HCT116 (cell line): ENCODE data around the gene PCARE. TPM values are rescaled to one million over a fixed set of nuclear protein-coding genes. Genes with fewer than 3 reads are reported as not detected.

Experiments
- ATAC-seq: fragments of 200-7000 bp; cut with Tn5 transposase; 2 replicates; pipeline ENCODE4 v1.9.1; 2020; ENCODE audit warnings: mild to moderate bottlenecking, moderate library complexity
- BruUV-seq: library from RNA; stranded (reverse); fragments of 400-500 nt; replicated peaks from 2 replicates; lab custom pipeline; 2021; lab: Mats Ljungman, UMichigan
- CTCF ChIA-PET: fragments of 300-600 bp; sonication (Branson Sonifier 250); formaldehyde crosslinking; loops from one replicate; lab custom pipeline; 2021; ENCODE audit warnings: antibody characterized with exemption; lab: Charles Lee
- POLR2A ChIA-PET: fragments of 300-600, 350-600 bp; sonication (Branson Sonifier 250); formaldehyde crosslinking; loops from one replicate; lab custom pipeline; 2021; ENCODE audit warnings: antibody characterized with exemption; lab: Charles Lee
- RAD21 ChIA-PET, 2 experiments: fragments of 300-600 bp; sonication (Branson Sonifier 250); formaldehyde crosslinking; loops; one replicate each; lab custom pipeline; 2023; ENCODE audit warnings: low total read pairs in 2 of 2; ENCODE audit not compliant: uncharacterized antibody in 2 of 2, unreplicated experiment in 2 of 2, low non-redundant PET in 1 of 2; lab: Charles Lee
- DNase-seq: peaks from one replicate; pipeline ENCODE4 v3.0.0-alpha.2; 2010; ENCODE audit warnings: low read depth, low spot score
- H2AFZ ChIP-seq: fragments of 200-600 bp; shearing (Covaris generic), sonication (generic); 2 replicates; pipeline ENCODE4 v1.6.1; 2017; ENCODE audit warnings: low read depth, mixed run types, mixed read lengths, antibody characterized with exemption, low read length; ENCODE audit not compliant: poor library complexity, severe bottlenecking
- H3K27ac ChIP-seq: 2 replicates; pipeline ENCODE4 v1.5.1; 2012; ENCODE audit warnings: low read depth, low read length
- H3K27me3 ChIP-seq: fragments of 200-600 bp; sonication (generic); 2 replicates; pipeline ENCODE4 v1.6.1; 2016; ENCODE audit warnings: mixed run types, low read length, mixed read lengths; ENCODE audit not compliant: insufficient read depth
- H3K36me3 ChIP-seq, 2 experiments: fragments of 200-500 bp in 1 of 2; fragments of 200-600 bp in 1 of 2; sonication (Bioruptor generic) in 1 of 2; sonication (generic) in 1 of 2; 2 replicates each; pipeline versions ENCODE4 v1.5.1 to v1.6.1; 2014 to 2016; ENCODE audit warnings: low read length in 2 of 2, inconsistent platforms in 1 of 2, mixed read lengths in 1 of 2, mixed run types in 1 of 2; ENCODE audit not compliant: insufficient read depth in 2 of 2, control insufficient read depth in 1 of 2
- H3K4me1 ChIP-seq, 2 experiments: fragments of 200-600 bp in 1 of 2; sonication (generic) in 1 of 2; 2 replicates each; pipeline versions ENCODE4 v1.5.1 to v1.6.1; 2012 to 2017; ENCODE audit warnings: low read length in 2 of 2, inconsistent platforms in 1 of 2, mild to moderate bottlenecking in 1 of 2, mixed read lengths in 1 of 2, mixed run types in 1 of 2, moderate library complexity in 1 of 2; ENCODE audit not compliant: insufficient read depth in 2 of 2, control insufficient read depth in 1 of 2
- H3K4me2 ChIP-seq: fragments of 200-600 bp; sonication (generic); 2 replicates; pipeline ENCODE4 v1.6.1; 2017; ENCODE audit warnings: mixed run types, low read length, mixed read lengths
- H3K4me3 ChIP-seq, 2 experiments: fragments of 200-600 bp in 1 of 2; sonication (generic) in 1 of 2; replicated peaks in 1 of 2; 2 replicates each; pipeline ENCODE4 v1.5.1; 2011 to 2016; ENCODE audit warnings: low read length in 2 of 2, control low read depth in 1 of 2, low read depth in 1 of 2, mild to moderate bottlenecking in 1 of 2, mixed read lengths in 1 of 2, mixed run types in 1 of 2
- H3K79me2 ChIP-seq: fragments of 200-600 bp; sonication (generic); 2 replicates; pipeline ENCODE4 v1.6.1; 2017; ENCODE audit warnings: mild to moderate bottlenecking, mixed run types, low read length, moderate library complexity, mixed read lengths; ENCODE audit not compliant: insufficient read depth
- H3K9ac ChIP-seq: fragments of 200-600 bp; sonication (generic); 2 replicates; pipeline ENCODE4 v1.6.1; 2016; ENCODE audit warnings: low read length, mixed read lengths
- H3K9me2 ChIP-seq: fragments of 200-600 bp; sonication (generic), shearing (Covaris generic); 2 replicates; pipeline ENCODE4 v1.6.1; 2017; ENCODE audit warnings: mixed run types, mild to moderate bottlenecking, moderate library complexity; ENCODE audit not compliant: insufficient read depth
- H3K9me3 ChIP-seq, 2 experiments: fragments of 200-500 bp in 1 of 2; fragments of 200-600 bp in 1 of 2; sonication (Bioruptor generic) in 1 of 2; sonication (generic) in 1 of 2; 2 replicates each; pipeline ENCODE4 v1.6.1; 2014 to 2017; ENCODE audit warnings: low read length in 2 of 2, mixed read lengths in 2 of 2, inconsistent platforms in 1 of 2, low read depth in 1 of 2, mild to moderate bottlenecking in 1 of 2, mixed run types in 1 of 2, moderate library complexity in 1 of 2; ENCODE audit not compliant: control insufficient read depth in 1 of 2, insufficient read depth in 1 of 2
- H4K20me1 ChIP-seq: fragments of 200-600 bp; sonication (generic), shearing (Covaris generic); 2 replicates; pipeline ENCODE4 v1.6.1; 2017; ENCODE audit warnings: mixed run types, mild to moderate bottlenecking, moderate library complexity; ENCODE audit not compliant: insufficient read depth
- CBX3 ChIP-seq: IDR thresholded peaks from 2 replicates; pipeline ENCODE4 v1.6.1; 2012; ENCODE audit warnings: low read depth
- CEBPB ChIP-seq: IDR thresholded peaks from 2 replicates; pipeline ENCODE4 v1.6.1; 2012; ENCODE audit warnings: low read depth
- ELF1 ChIP-seq: IDR thresholded peaks from 2 replicates; pipeline ENCODE4 v1.6.1; 2012; ENCODE audit warnings: low read depth, borderline replicate concordance
- EZH2 ChIP-seq: fragments of 200-600 bp; sonication (generic); IDR thresholded peaks from 2 replicates; pipeline ENCODE4 v1.6.1; 2017; ENCODE audit warnings: antibody characterized with exemption, mixed run types
- EZH2phosphoT487 ChIP-seq: fragments of 200-600 bp; IDR thresholded peaks from 2 replicates; pipeline ENCODE4 v1.6.1; 2018; ENCODE audit warnings: antibody characterized with exemption, borderline replicate concordance
- JUND ChIP-seq: IDR thresholded peaks from 2 replicates; pipeline ENCODE4 v1.6.1; 2012
- POLR2A ChIP-seq: IDR thresholded peaks from 2 replicates; pipeline ENCODE4 v1.7.0; 2011; ENCODE audit warnings: borderline replicate concordance; ENCODE audit not compliant: insufficient read depth, insufficient read length; ENCODE audit errors: extremely low read depth
- POLR2AphosphoS5 ChIP-seq: IDR thresholded peaks from 2 replicates; pipeline ENCODE4 v1.6.1; 2011; ENCODE audit warnings: mild to moderate bottlenecking, low read depth, low read length, moderate library complexity
- RAD21 ChIP-seq: IDR thresholded peaks from 2 replicates; pipeline ENCODE4 v1.6.1; 2012; ENCODE audit warnings: low read depth, mild to moderate bottlenecking
- SIN3A ChIP-seq: IDR thresholded peaks from 2 replicates; pipeline ENCODE4 v1.6.1; 2012; ENCODE audit warnings: low read depth
- SRF ChIP-seq: IDR thresholded peaks from 2 replicates; pipeline ENCODE4 v1.6.1; 2012; ENCODE audit warnings: low read depth
- TCF7L2 ChIP-seq: IDR thresholded peaks from 2 replicates; pipeline ENCODE4 v1.7.0; 2011; ENCODE audit warnings: borderline replicate concordance, inconsistent platforms; ENCODE audit not compliant: insufficient read depth, insufficient read length; ENCODE audit errors: extremely low read depth
- YY1 ChIP-seq: IDR thresholded peaks from 2 replicates; pipeline ENCODE4 v1.6.1; 2011; ENCODE audit warnings: low read length, low read depth, moderate library complexity, mild to moderate bottlenecking; ENCODE audit not compliant: insufficient replicate concordance; ENCODE audit errors: extremely low read depth
- ZFX ChIP-seq: fragments of 450-650 bp; IDR thresholded peaks from 2 replicates; pipeline ENCODE4 v1.6.1; 2017
- intact Hi-C: fragments of 100-400 bp; cut with micrococcal nuclease; formaldehyde crosslinking; loops from 2 replicates; pipeline ENCODE4 v1.10.0; 2022
- total RNA-seq: library from RNA; stranded (reverse); gene quantifications from one replicate; pipeline ENCODE4 v1.2.1, GENCODE V29; 2021; ENCODE audit not compliant: unreplicated experiment
- TF ChIP-seq, protein P1 (sequence below): IDR thresholded peaks from 2 replicates; pipeline ENCODE4 v1.6.1; 2011; ENCODE audit warnings: mild to moderate bottlenecking, low read length, moderate library complexity; ENCODE audit not compliant: insufficient replicate concordance; ENCODE audit errors: extremely low read depth
- TF ChIP-seq, protein P2 (sequence below): IDR thresholded peaks from 2 replicates; pipeline ENCODE4 v1.6.1; 2012
- TF ChIP-seq, protein P3 (sequence below): IDR thresholded peaks from 2 replicates; pipeline ENCODE4 v1.6.1; 2012
- TF ChIP-seq, protein P4 (sequence below): IDR thresholded peaks from 2 replicates; pipeline ENCODE4 v1.6.1; 2012; ENCODE audit warnings: low read depth

PCARE gene
- total RNA-seq, 1 experiment from 2014 or later, result not detected

DNA sequence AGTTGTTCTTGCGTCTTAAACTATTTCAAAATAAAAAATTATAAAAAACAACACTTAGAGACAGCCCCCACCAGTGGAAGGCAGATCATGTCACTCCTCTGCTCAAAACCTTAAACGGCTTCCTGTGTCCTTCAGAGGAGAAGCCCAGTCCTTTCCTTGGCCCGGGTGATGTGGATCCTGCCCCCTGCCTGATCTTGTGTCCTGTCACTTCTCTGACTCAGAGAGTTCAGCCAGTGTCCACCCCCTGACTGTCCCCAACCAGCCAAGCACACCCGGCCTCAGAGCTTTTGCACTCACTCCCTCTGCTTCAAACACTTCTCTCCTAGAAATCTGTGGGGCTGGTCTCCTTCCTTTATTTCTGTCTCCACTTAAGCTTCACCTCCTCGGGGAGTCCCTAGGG is 57.8 kb downstream of the PCARE start:
- no peak overlapping the region for H2AFZ ChIP-seq
- no peaks in the 10 kb centered on the region for H3K9me3 ChIP-seq
- intact Hi-C loops, result no loop called here
- no peaks in the 10 kb centered on the region for H3K79me2 ChIP-seq
- RAD21 ChIA-PET, result no interaction called here
- no peaks in the 10 kb centered on the region for H3K36me3 ChIP-seq
- ATAC-seq (no peak), DNase-seq (no peak)
- H3K27me3 ChIP-seq, result no peaks in the 10 kb centered on the region
- CTCF ChIA-PET, result no interaction called here
- BruUV-seq, result no TSS peak
- TF ChIP-seq EZH2phosphoT487 (no peak), POLR2A (no peak), ZFX (no peak), YY1 (no peak), TCF7L2 (no peak), CBX3 (no peak), SIN3A (no peak), POLR2AphosphoS5 (no peak), CEBPB (no peak), SRF (no peak), RAD21 (no peak), EZH2 (no peak), ELF1 (no peak), JUND (no peak)
- TF ChIP-seq, protein P1, sequence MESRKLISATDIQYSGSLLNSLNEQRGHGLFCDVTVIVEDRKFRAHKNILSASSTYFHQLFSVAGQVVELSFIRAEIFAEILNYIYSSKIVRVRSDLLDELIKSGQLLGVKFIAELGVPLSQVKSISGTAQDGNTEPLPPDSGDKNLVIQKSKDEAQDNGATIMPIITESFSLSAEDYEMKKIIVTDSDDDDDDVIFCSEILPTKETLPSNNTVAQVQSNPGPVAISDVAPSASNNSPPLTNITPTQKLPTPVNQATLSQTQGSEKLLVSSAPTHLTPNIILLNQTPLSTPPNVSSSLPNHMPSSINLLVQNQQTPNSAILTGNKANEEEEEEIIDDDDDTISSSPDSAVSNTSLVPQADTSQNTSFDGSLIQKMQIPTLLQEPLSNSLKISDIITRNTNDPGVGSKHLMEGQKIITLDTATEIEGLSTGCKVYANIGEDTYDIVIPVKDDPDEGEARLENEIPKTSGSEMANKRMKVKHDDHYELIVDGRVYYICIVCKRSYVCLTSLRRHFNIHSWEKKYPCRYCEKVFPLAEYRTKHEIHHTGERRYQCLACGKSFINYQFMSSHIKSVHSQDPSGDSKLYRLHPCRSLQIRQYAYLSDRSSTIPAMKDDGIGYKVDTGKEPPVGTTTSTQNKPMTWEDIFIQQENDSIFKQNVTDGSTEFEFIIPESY, result no peak
- TF ChIP-seq, protein P2, sequence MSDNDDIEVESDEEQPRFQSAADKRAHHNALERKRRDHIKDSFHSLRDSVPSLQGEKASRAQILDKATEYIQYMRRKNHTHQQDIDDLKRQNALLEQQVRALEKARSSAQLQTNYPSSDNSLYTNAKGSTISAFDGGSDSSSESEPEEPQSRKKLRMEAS, result no peak
- TF ChIP-seq, protein P3, sequence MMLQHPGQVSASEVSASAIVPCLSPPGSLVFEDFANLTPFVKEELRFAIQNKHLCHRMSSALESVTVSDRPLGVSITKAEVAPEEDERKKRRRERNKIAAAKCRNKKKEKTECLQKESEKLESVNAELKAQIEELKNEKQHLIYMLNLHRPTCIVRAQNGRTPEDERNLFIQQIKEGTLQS, result no peak
- TF ChIP-seq, protein P4, sequence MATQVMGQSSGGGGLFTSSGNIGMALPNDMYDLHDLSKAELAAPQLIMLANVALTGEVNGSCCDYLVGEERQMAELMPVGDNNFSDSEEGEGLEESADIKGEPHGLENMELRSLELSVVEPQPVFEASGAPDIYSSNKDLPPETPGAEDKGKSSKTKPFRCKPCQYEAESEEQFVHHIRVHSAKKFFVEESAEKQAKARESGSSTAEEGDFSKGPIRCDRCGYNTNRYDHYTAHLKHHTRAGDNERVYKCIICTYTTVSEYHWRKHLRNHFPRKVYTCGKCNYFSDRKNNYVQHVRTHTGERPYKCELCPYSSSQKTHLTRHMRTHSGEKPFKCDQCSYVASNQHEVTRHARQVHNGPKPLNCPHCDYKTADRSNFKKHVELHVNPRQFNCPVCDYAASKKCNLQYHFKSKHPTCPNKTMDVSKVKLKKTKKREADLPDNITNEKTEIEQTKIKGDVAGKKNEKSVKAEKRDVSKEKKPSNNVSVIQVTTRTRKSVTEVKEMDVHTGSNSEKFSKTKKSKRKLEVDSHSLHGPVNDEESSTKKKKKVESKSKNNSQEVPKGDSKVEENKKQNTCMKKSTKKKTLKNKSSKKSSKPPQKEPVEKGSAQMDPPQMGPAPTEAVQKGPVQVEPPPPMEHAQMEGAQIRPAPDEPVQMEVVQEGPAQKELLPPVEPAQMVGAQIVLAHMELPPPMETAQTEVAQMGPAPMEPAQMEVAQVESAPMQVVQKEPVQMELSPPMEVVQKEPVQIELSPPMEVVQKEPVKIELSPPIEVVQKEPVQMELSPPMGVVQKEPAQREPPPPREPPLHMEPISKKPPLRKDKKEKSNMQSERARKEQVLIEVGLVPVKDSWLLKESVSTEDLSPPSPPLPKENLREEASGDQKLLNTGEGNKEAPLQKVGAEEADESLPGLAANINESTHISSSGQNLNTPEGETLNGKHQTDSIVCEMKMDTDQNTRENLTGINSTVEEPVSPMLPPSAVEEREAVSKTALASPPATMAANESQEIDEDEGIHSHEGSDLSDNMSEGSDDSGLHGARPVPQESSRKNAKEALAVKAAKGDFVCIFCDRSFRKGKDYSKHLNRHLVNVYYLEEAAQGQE, result no peak
- no peak overlapping the region for H3K4me2 ChIP-seq
- no peak overlapping the region for H3K9ac ChIP-seq
- H3K27ac ChIP-seq, result no peak overlapping the region
- H3K4me1 ChIP-seq, result no peaks in the 10 kb centered on the region
- POLR2A ChIA-PET, result no interaction called here
- no peak overlapping the region for H3K4me3 ChIP-seq
- no peaks in the 10 kb centered on the region for H4K20me1 ChIP-seq
- H3K9me2 ChIP-seq, result no peaks in the 10 kb centered on the region
